SK-N-SH (cell line): ENCODE measurements around the gene VPS8. TPM values are rescaled to one million over a fixed set of nuclear protein-coding genes. Genes with fewer than 3 reads are reported as not detected.

Experiments
- CTCF ChIA-PET: fragments of 300-600, 350-600 bp; formaldehyde crosslinking; extraction: SDS; loops from one replicate; lab custom pipeline; 2021; lab: Yijun Ruan, JAX
- POLR2A ChIA-PET: fragments of 350-600 bp; sonication (Branson Sonifier 250); formaldehyde crosslinking; extraction: SDS; loops from one replicate; lab custom pipeline; 2020; ENCODE audit warnings: antibody characterized with exemption, inconsistent platforms; lab: Yijun Ruan, JAX
- DNase-seq: peaks from one replicate; pipeline ENCODE4 v3.0.0; 2012
- H2AFZ ChIP-seq: fragments of 200-600 bp; sonication (generic); 2 replicates; pipeline ENCODE4 v1.8.1; 2016; ENCODE audit warnings: antibody characterized with exemption, mild to moderate bottlenecking, low read depth
- H3F3A ChIP-seq: fragments of 200-600 bp; sonication (generic); replicated peaks from 2 replicates; pipeline ENCODE3; 2016; ENCODE audit warnings: antibody characterized with exemption, mild to moderate bottlenecking; ENCODE audit not compliant: insufficient read depth
- H3K27ac ChIP-seq, 2 experiments: fragments of 200-500 bp in 1 of 2; fragments of 200-600 bp in 1 of 2; sonication (Bioruptor generic) in 1 of 2; sonication (generic), shearing (Covaris generic) in 1 of 2; 2 replicates each; pipeline versions ENCODE4 v1.5.1 to v1.6.1; 2014 to 2016; ENCODE audit warnings: low read depth in 2 of 2, inconsistent platforms in 1 of 2, low read length in 1 of 2, mild to moderate bottlenecking in 1 of 2, mixed read lengths in 1 of 2
- H3K27me3 ChIP-seq: fragments of 200-600 bp; sonication (generic), shearing (Covaris generic); 2 replicates; pipeline ENCODE4 v1.6.1; 2016; ENCODE audit warnings: mixed run types; ENCODE audit not compliant: insufficient read depth
- H3K36me3 ChIP-seq, 2 experiments: fragments of 200-500 bp in 1 of 2; fragments of 200-600 bp in 1 of 2; sonication (Bioruptor generic) in 1 of 2; sonication (generic) in 1 of 2; replicated peaks in 1 of 2; 2 replicates each; pipeline versions ENCODE3 to v1.5.1; 2014 to 2016; ENCODE audit warnings: low read length in 1 of 2, mild to moderate bottlenecking in 1 of 2; ENCODE audit not compliant: insufficient read depth in 2 of 2, control insufficient read depth in 1 of 2
- H3K4me1 ChIP-seq, 2 experiments: fragments of 200-500 bp in 1 of 2; fragments of 200-600 bp in 1 of 2; sonication (Bioruptor generic) in 1 of 2; sonication (generic), shearing (Covaris generic) in 1 of 2; 2 replicates each; pipeline versions ENCODE4 v1.5.1 to v1.6.1; 2014 to 2016; ENCODE audit warnings: low read depth in 1 of 2, low read length in 1 of 2, mixed run types in 1 of 2; ENCODE audit not compliant: insufficient read depth in 2 of 2, control insufficient read depth in 1 of 2
- H3K4me2 ChIP-seq: fragments of 200-600 bp; sonication (generic), shearing (Covaris generic); 2 replicates; pipeline ENCODE4 v1.6.1; 2017; ENCODE audit warnings: mixed run types
- H3K4me3 ChIP-seq, 2 experiments: fragments of 200-500 bp in 1 of 2; fragments of 200-600 bp in 1 of 2; sonication (Bioruptor generic) in 1 of 2; sonication (generic), shearing (Covaris generic) in 1 of 2; 2 replicates each; pipeline versions ENCODE4 v1.5.1 to v1.8.1; 2014 to 2016; ENCODE audit warnings: low read depth in 2 of 2, inconsistent platforms in 1 of 2, low read length in 1 of 2, mild to moderate bottlenecking in 1 of 2, mixed read lengths in 1 of 2, moderate library complexity in 1 of 2
- H3K79me2 ChIP-seq: fragments of 200-600 bp; sonication (generic); 2 replicates; pipeline ENCODE4 v1.8.1; 2017; ENCODE audit warnings: mild to moderate bottlenecking; ENCODE audit not compliant: insufficient read depth
- H3K9ac ChIP-seq: fragments of 200-600 bp; sonication (generic); 2 replicates; pipeline ENCODE4 v1.6.1; 2017; ENCODE audit warnings: mixed run types
- H3K9me2 ChIP-seq: fragments of 200-600 bp; sonication (generic); 2 replicates; pipeline ENCODE4 v1.6.1; 2017; ENCODE audit warnings: mixed run types
- H3K9me3 ChIP-seq: fragments of 200-600 bp; sonication (generic); 2 replicates; pipeline ENCODE4 v1.6.1; 2017; ENCODE audit warnings: mixed run types, mild to moderate bottlenecking, moderate library complexity
- H4K20me1 ChIP-seq: fragments of 200-600 bp; sonication (generic); 2 replicates; pipeline ENCODE4 v1.6.1; 2017; ENCODE audit warnings: mild to moderate bottlenecking, mixed run types; ENCODE audit not compliant: insufficient read depth
- CHD2 ChIP-seq: fragments of 150-350 bp; IDR thresholded peaks from 2 replicates; pipeline ENCODE4 v1.6.1; 2018; ENCODE audit warnings: low read length; ENCODE audit not compliant: partially characterized antibody
- CTCF ChIP-seq: fragments of 200-600 bp; sonication (generic); IDR thresholded peaks from 2 replicates; pipeline ENCODE4 v1.6.1; 2017; ENCODE audit warnings: antibody characterized with exemption, mild to moderate bottlenecking, moderate library complexity
- ELF1 ChIP-seq: IDR thresholded peaks from 2 replicates; pipeline ENCODE4 v1.4.0; 2012
- EP300 ChIP-seq, 2 experiments: IDR thresholded peaks; 2 replicates each; pipeline versions ENCODE4 v1.4.0 to v1.6.1; 2012; ENCODE audit warnings: borderline replicate concordance in 1 of 2, low read depth in 1 of 2, low read length in 1 of 2
- EZH2phosphoT487 ChIP-seq: fragments of 200-600 bp; sonication (generic); IDR thresholded peaks from 2 replicates; pipeline ENCODE4 v1.6.1; 2017; ENCODE audit warnings: low read depth, mixed run types, mild to moderate bottlenecking, antibody characterized with exemption, moderate library complexity, borderline replicate concordance
- FOSL2 ChIP-seq: IDR thresholded peaks from 2 replicates; pipeline ENCODE4 v1.4.0; 2012; ENCODE audit warnings: low read depth, mild to moderate bottlenecking, moderate library complexity, borderline replicate concordance
- FOXJ3 ChIP-seq: sonication (generic); formaldehyde crosslinking; IDR thresholded peaks from 2 replicates; pipeline ENCODE4 v1.5.1; 2020; ENCODE audit warnings: mild to moderate bottlenecking, missing genetic modification reagents
- FOXM1 ChIP-seq: IDR thresholded peaks from 2 replicates; pipeline ENCODE4 v1.4.0; 2012; ENCODE audit warnings: low read depth, mild to moderate bottlenecking
- GABPA ChIP-seq: IDR thresholded peaks from 2 replicates; pipeline ENCODE4 v1.4.0; 2012; ENCODE audit warnings: low read depth, mild to moderate bottlenecking
- IRF3 ChIP-seq: fragments of 150-350 bp; IDR thresholded peaks from 2 replicates; pipeline ENCODE4 v1.6.1; 2016; ENCODE audit warnings: mild to moderate bottlenecking, low read depth, low read length
- MAX ChIP-seq: IDR thresholded peaks from 2 replicates; pipeline ENCODE4 v1.4.0; 2012; ENCODE audit warnings: low read depth
- MXI1 ChIP-seq: IDR thresholded peaks from 2 replicates; pipeline ENCODE4 v1.6.1; 2012; ENCODE audit warnings: mild to moderate bottlenecking, low read depth, low read length, improper control_type of control experiment
- NFIC ChIP-seq: IDR thresholded peaks from 2 replicates; pipeline ENCODE4 v1.4.0; 2012; ENCODE audit warnings: borderline replicate concordance
- NRF1 ChIP-seq: IDR thresholded peaks from 2 replicates; pipeline ENCODE4 v1.6.1; 2012; ENCODE audit warnings: low read depth, mild to moderate bottlenecking, low read length
- PBX3 ChIP-seq: IDR thresholded peaks from 2 replicates; pipeline ENCODE4; 2012
- SIN3A ChIP-seq: IDR thresholded peaks from 2 replicates; pipeline ENCODE4 v1.6.1; 2012; ENCODE audit warnings: low read depth, mild to moderate bottlenecking, low read length, moderate library complexity, borderline replicate concordance
- USF1 ChIP-seq: IDR thresholded peaks from 2 replicates; pipeline ENCODE4 v1.4.0; 2012; ENCODE audit warnings: low read depth, borderline replicate concordance
- USF2 ChIP-seq: fragments of 150-350 bp; IDR thresholded peaks from 2 replicates; pipeline ENCODE4 v1.6.1; 2017; ENCODE audit warnings: antibody characterized with exemption, low read length, low read depth, borderline replicate concordance
- ZBTB33 ChIP-seq: IDR thresholded peaks from 2 replicates; pipeline ENCODE4 v1.4.0; 2012; ENCODE audit warnings: low read depth, borderline replicate concordance
- WGBS: methylation state at CpG from one replicate; pipeline ENCODE4 v1.1.6; 2017; ENCODE audit warnings: low lambda C conversion rate; 5-methylcytosine and 5-hydroxymethylcytosine counted together
- polyA plus RNA-seq, 3 experiments: library from polyadenylated mRNA; depleted of rRNA; stranded (reverse); fragments of >200 nt; gene quantifications; 2 replicates each; pipeline ENCODE4 v1.2.3, GENCODE V29; 2012

Gene VPS8
- polyA plus RNA-seq, 1 of the 3 experiments (the other 2 are of a cell fraction), result 12.8 TPM

GRCh38 chr3:185087419-185087818 is 275.5 kb downstream of the VPS8 start:
- no peak for DNase-seq
- Histone ChIP-seq H3K27me3 (no peaks in the 10 kb centered on the region), H3K79me2 (no peaks in the 10 kb centered on the region), H3K4me2 (no peak overlapping the region), H3K9me3 (no peaks in the 10 kb centered on the region), H3K27ac (no peak overlapping the region), H2AFZ (no peak overlapping the region), H3K4me3 (no peak overlapping the region), H3K9ac (no peak overlapping the region), H3K4me1 (no peaks in the 10 kb centered on the region; a peak in 1 of 4 replicates), H4K20me1 (no peaks in the 10 kb centered on the region), H3K36me3 (no peaks in the 10 kb centered on the region), H3F3A (peaks cover 12% of the 10 kb centered on the region), H3K9me2 (no peaks in the 10 kb centered on the region)
- ChIA-PET POLR2A (no interaction called here), CTCF (no interaction called here)
- no peak for TF ChIP-seq MXI1
- TF ChIP-seq MAX, result no peak
- TF ChIP-seq USF1, result no peak
- no peak for TF ChIP-seq FOXM1
- TF ChIP-seq CTCF, result no peak
- TF ChIP-seq CHD2, result no peak
- no peak for TF ChIP-seq EZH2phosphoT487
- TF ChIP-seq NFIC, result no peak
- no peak for TF ChIP-seq USF2
- TF ChIP-seq NRF1, result no peak
- TF ChIP-seq IRF3, result no peak
- no peak for TF ChIP-seq PBX3
- TF ChIP-seq SIN3A, result no peak
- TF ChIP-seq FOSL2, result no peak
- TF ChIP-seq ELF1, result no peak
- no peak for TF ChIP-seq FOXJ3 (CRISPR knock-in tag)
- no peak for TF ChIP-seq ZBTB33
- TF ChIP-seq EP300 (IDR thresholded peaks at IDR 0.05; ENCODE audit: borderline replicate concordance in 1 of 2, low read depth in 1 of 2, low read length in 1 of 2), result no peak
- TF ChIP-seq GABPA, result no peak
- WGBS, result 74% methylated on average over 3 of the region's 3 CpGs
